Right atrium auricular region (tissue), 2 donors: ENCODE data around the gene PTPRN2. TPM values are rescaled to one million over a fixed set of nuclear protein-coding genes. Genes with fewer than 3 reads are reported as not detected.

Source experiments
- DNase-seq: peaks from one replicate; pipeline ENCODE4 v3.0.0-alpha.2; 2019; ENCODE audit warnings: low spot score
- H3K27ac ChIP-seq, 2 donors: fragments of 200-600 bp; sonication (generic); 1 replicate in 1 of 2; 2 replicates in 1 of 2; pipeline ENCODE4 v1.5.1; 2016 to 2019
- H3K27me3 ChIP-seq, 2 donors: fragments of 200-600 bp; sonication (generic); one replicate each; pipeline versions ENCODE4 v1.5.1 to v1.6.0; 2017 to 2019
- H3K36me3 ChIP-seq: fragments of 200-600 bp; sonication (generic); one replicate; pipeline ENCODE4 v1.5.1; 2016
- H3K4me1 ChIP-seq, 2 donors: fragments of 200-600 bp; sonication (generic); one replicate each; pipeline versions ENCODE4 v1.5.1 to v1.6.0; 2017 to 2019
- H3K4me3 ChIP-seq, 2 donors: fragments of 200-600 bp; sonication (generic); 1 replicate in 1 of 2; 2 replicates in 1 of 2; pipeline ENCODE4 v1.5.1; 2017 to 2019; ENCODE audit warnings: mild to moderate bottlenecking in 1 of 2, moderate library complexity in 1 of 2
- H3K9me3 ChIP-seq, 2 donors: fragments of 200-600 bp; sonication (generic); one replicate each; pipeline ENCODE4 v1.5.1; 2019
- total RNA-seq, 2 donors: library from RNA; depleted of rRNA; stranded (reverse); fragments of >200 nt; gene quantifications; one replicate each; pipeline ENCODE4 v1.1.0, GENCODE V29; 2016
- TF ChIP-seq, protein P1 (sequence below), 2 donors: fragments of 200-600 bp; sonication (generic); IDR thresholded peaks; one replicate each; pipeline ENCODE4 v1.5.1; 2019; ENCODE audit warnings: antibody characterized with exemption in 2 of 2

Gene PTPRN2
- total RNA-seq, 2 donors from 2014 or later, result 2.6 to 2.7 TPM

- no peak overlapping the region for H3K4me3 ChIP-seq
- no peaks in the 10 kb centered on the region for H3K9me3 ChIP-seq
- no peak overlapping the region for H3K27ac ChIP-seq
- no peak for DNase-seq
- no peaks in the 10 kb centered on the region for H3K27me3 ChIP-seq
- TF ChIP-seq, protein P1, sequence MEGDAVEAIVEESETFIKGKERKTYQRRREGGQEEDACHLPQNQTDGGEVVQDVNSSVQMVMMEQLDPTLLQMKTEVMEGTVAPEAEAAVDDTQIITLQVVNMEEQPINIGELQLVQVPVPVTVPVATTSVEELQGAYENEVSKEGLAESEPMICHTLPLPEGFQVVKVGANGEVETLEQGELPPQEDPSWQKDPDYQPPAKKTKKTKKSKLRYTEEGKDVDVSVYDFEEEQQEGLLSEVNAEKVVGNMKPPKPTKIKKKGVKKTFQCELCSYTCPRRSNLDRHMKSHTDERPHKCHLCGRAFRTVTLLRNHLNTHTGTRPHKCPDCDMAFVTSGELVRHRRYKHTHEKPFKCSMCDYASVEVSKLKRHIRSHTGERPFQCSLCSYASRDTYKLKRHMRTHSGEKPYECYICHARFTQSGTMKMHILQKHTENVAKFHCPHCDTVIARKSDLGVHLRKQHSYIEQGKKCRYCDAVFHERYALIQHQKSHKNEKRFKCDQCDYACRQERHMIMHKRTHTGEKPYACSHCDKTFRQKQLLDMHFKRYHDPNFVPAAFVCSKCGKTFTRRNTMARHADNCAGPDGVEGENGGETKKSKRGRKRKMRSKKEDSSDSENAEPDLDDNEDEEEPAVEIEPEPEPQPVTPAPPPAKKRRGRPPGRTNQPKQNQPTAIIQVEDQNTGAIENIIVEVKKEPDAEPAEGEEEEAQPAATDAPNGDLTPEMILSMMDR (IDR thresholded peaks at IDR 0.05), result no peak
- no peaks in the 10 kb centered on the region for H3K4me1 ChIP-seq
- H3K36me3 ChIP-seq, result no peaks in the 10 kb centered on the region
Observed at GRCh38 chr7:158531661-158532060, 56.0 kb downstream of the PTPRN2 start.

GRCh38 chr7:158530800-158531609 is 56.6 kb downstream of the PTPRN2 start:
- no peak overlapping the region for H3K4me3 ChIP-seq
- no peaks in the 10 kb centered on the region for H3K27me3 ChIP-seq
- no peaks in the 10 kb centered on the region for H3K36me3 ChIP-seq
- no peak overlapping the region for H3K27ac ChIP-seq
- no peaks in the 10 kb centered on the region for H3K9me3 ChIP-seq
- TF ChIP-seq, protein P1 (IDR thresholded peaks at IDR 0.05), result no peak
- no peak for DNase-seq
- no peaks in the 10 kb centered on the region for H3K4me1 ChIP-seq

DNA sequence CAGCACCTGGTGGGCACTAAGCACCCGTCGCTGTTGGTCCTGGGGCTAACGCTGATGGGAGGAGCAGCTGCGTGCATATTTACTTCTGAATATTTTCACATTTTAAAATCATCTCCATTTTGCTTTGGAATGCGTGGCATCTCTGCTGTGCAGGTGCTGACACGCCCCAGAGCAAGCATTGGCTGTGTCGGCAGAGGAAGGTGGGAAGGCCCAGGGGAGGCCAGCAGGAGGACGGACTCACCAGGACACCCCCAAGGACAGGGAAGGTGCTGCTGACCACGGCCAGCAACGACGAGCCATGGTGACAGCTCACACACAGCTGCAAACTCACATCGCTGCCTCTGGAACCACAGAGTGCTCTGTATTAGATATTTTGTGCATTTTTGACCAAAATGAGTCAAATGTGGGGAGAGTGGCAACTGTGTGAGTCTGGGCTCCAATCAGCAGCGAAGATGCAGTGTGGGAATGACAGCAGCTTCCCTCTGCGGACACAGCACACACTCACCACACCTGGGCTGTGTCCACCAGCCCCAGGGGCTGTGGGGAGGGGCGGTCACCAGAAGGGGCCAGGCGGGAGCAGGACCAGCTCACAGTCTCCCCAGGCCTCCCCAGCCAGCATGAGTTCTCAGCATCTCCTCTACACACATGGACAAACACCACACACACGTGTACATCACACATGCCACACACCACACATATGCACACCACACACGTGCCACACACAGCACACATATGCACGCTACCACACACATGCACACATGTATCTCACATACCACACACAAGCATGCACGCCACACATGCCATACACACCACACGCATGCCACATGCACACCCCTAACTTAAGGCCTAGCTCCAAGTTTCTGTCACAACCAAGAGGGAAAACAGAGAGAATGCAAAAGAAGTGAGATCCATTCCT is 58.2 kb downstream of the PTPRN2 start:
- no peak for DNase-seq
- Histone ChIP-seq H3K36me3 (no peaks in the 10 kb centered on the region), H3K9me3 (no peaks in the 10 kb centered on the region), H3K27ac (no peak overlapping the region), H3K27me3 (no peaks in the 10 kb centered on the region), H3K4me1 (no peaks in the 10 kb centered on the region), H3K4me3 (no peak overlapping the region)
- TF ChIP-seq, protein P1 (IDR thresholded peaks at IDR 0.05), result no peak

GRCh38 chr7:158527915-158528502 is 59.6 kb downstream of the PTPRN2 start:
- Histone ChIP-seq H3K4me1 (no peaks in the 10 kb centered on the region), H3K9me3 (no peaks in the 10 kb centered on the region), H3K36me3 (no peaks in the 10 kb centered on the region), H3K27me3 (no peaks in the 10 kb centered on the region), H3K4me3 (no peak overlapping the region), H3K27ac (no peak overlapping the region)
- TF ChIP-seq, protein P1 (IDR thresholded peaks at IDR 0.05), result no peak
- no peak for DNase-seq

DNA sequence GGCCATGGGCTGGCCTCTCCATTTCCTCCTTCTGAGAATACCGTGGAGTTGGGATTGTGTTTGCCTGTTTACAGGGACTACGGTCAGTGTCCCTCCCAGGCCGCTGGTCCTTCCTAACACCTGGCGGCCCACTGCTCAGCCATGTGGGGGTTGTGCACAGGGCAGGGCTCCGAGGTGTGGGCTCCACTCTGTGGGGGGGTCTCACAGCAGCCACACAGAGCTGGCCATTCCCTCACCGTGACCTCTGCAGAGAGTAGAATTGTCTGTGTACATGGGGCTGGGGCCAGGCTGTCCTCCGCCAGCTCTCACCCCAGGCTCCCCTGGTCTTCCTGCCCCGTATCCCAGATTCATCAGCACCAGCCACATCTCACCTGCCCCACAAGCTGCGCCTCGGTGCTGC is 60.1 kb downstream of the PTPRN2 start:
- H3K36me3 ChIP-seq, result no peaks in the 10 kb centered on the region
- H3K4me1 ChIP-seq, result no peaks in the 10 kb centered on the region
- DNase-seq, result no peak
- H3K4me3 ChIP-seq, result no peak overlapping the region
- no peaks in the 10 kb centered on the region for H3K27me3 ChIP-seq
- TF ChIP-seq, protein P1 (IDR thresholded peaks at IDR 0.05), result no peak
- H3K9me3 ChIP-seq, result no peaks in the 10 kb centered on the region
- no peak overlapping the region for H3K27ac ChIP-seq
